Heart right ventricle (tissue), 16 donors: Measurements from ENCODE around the gene MRPS21. TPM values are rescaled to one million over a fixed set of nuclear protein-coding genes. Genes with fewer than 3 reads are reported as not detected.

ENCODE experiments used
- ATAC-seq, 8 donors: fragments of 200-7000 bp; cut with Tn5 transposase; one replicate each; pipeline ENCODE4 v1.9.1; 2020; ENCODE audit warnings: mild to moderate bottlenecking in 8 of 8, moderate library complexity in 8 of 8, moderate number of reproducible peaks in 1 of 8
- DNase-seq, 2 donors: peaks; one replicate each; pipeline ENCODE4 v3.0.0-alpha.2; 2020
- H3K27ac ChIP-seq, 10 donors: fragments of 200-600 bp; sonication (generic) in 2 of 10; one replicate each; pipeline versions ENCODE4 v1.5.0 to v1.8.0; 2020 to 2022; ENCODE audit warnings: mild to moderate bottlenecking in 3 of 10
- H3K27me3 ChIP-seq, 7 donors: fragments of 200-600 bp; one replicate each; pipeline ENCODE4 v1.8.0; 2021 to 2022; ENCODE audit warnings: mild to moderate bottlenecking in 2 of 7
- H3K36me3 ChIP-seq, 9 donors: fragments of 200-600 bp; sonication (generic) in 1 of 9; one replicate each; pipeline versions ENCODE4 v1.5.0 to v1.8.0; 2020 to 2022; ENCODE audit warnings: mild to moderate bottlenecking in 2 of 9
- H3K4me1 ChIP-seq, 9 donors: fragments of 200-600 bp; sonication (generic) in 1 of 9; one replicate each; pipeline versions ENCODE4 v1.5.0 to v1.8.0; 2020 to 2022; ENCODE audit warnings: mild to moderate bottlenecking in 4 of 9
- H3K4me3 ChIP-seq, 10 donors: fragments of 200-600 bp; sonication (generic) in 2 of 10; one replicate each; pipeline versions ENCODE4 v1.5.0 to v1.8.0; 2020 to 2022; ENCODE audit warnings: mild to moderate bottlenecking in 7 of 10, moderate library complexity in 2 of 10
- H3K9me3 ChIP-seq, 11 donors: fragments of 200-600 bp in 10 of 11; sonication (generic) in 2 of 11; one replicate each; pipeline versions ENCODE4 v1.5.0 to v1.8.0; 2013 to 2022; ENCODE audit warnings: mild to moderate bottlenecking in 2 of 11, control low read depth in 1 of 11, moderate library complexity in 1 of 11
- CTCF ChIP-seq, 9 donors: fragments of 200-600 bp; sonication (generic) in 2 of 9; IDR thresholded peaks; one replicate each; pipeline versions ENCODE4 v1.5.0 to v1.8.0; 2021 to 2022; ENCODE audit warnings: antibody characterized with exemption in 9 of 9, mild to moderate bottlenecking in 5 of 9, moderate library complexity in 1 of 9
- WGBS, 2 donors: extraction: QIAGEN DNeasy Blood & Tissue Kit; methylation state at CpG; one replicate each; pipeline ENCODE4 v1.1.7; 2013; ENCODE audit warnings: inconsistent platforms in 1 of 2; 5-methylcytosine and 5-hydroxymethylcytosine counted together
- intact Hi-C, 10 donors: fragments of 100-400 bp; cut with DNase I; formaldehyde crosslinking; loops; one replicate each; pipeline versions ENCODE4 v1.11.1 to v1.14.2; 2022
- polyA plus RNA-seq, 2 donors: library from polyadenylated mRNA; stranded (reverse); fragments of 200-250 nt; gene quantifications; one replicate each; pipeline ENCODE4 v1.2.3, GENCODE V29; 2013
- total RNA-seq, 10 donors: library from RNA; stranded (reverse); fragmentation: NEBNext Ultra II Directional in 3 of 10; extraction: Animal tissue kit (Norgen Biotek cat#: 25700) in 3 of 10; gene quantifications; one replicate each; pipeline versions ENCODE4 v1.2.1 to v1.2.4, GENCODE V29; 2021 to 2023
- donor health status: Arrhythmogenic right ventricular cardiomyopathy.
- donor health status: ischemic (EF 13 %, LVEDD 7.1; RV severe dilation, severe dysfunction).
- donor health status: healthy with polysubstance abuse.
- donor health status: DM: no; HTN: yes; CAD: no.
- donor health status: DM: no; HTN: no; CAD: no.
- donor health status: ischemic (EF 25% LVEDD 6.9; RV normal size, moderate dysfunction).
- donor health status: ischemic (EF 25% LVEDD 5.7; RV mildly dilated, moderate dysfunction).
- donor health status: healthy.
- donor health status: DM: yes; HTN: yes; CAD: no.
- donor health status: Ischemic cardiomyopathy.
- donor health status: ischemic (EF 35%, LVEDD 5.7; RV mildly dilated, moderate dysfunction).
- donor health status: nonischemic (EF 11% LVEDD 7.7; RV severe dilation, severe dysfunction).
- donor health status: DM: yes; HTN: yes; CAD: no.
- donor health status: PGD.
- donor health status: ischemic (EF 29% LVEDD 5.4; RV normal size, mild dysfunction).
- donor health status: nonischemic (EF 23%, LVEDD 6.1; RV moderate dilation, normal function).

MRPS21 gene
- total and polyA plus RNA-seq, 12 donors: 68.4 to 195 (median 75.2) TPM

GRCh38 chr1:150288382-150288781 lies 5.3 kb upstream of the MRPS21 start:
- intact Hi-C loops: loop anchor here in 1 of 10 donors (10.0 kb wide), 1 partner anchor 256 kb away; the partner anchor contains the start of gene ADAMTSL4
- Histone ChIP-seq H3K4me3 (no peak overlapping the region), H3K27me3 (no peaks in the 10 kb centered on the region), H3K36me3 (peaks cover 0 to 53% (median 0%) of the 10 kb centered on the region in 9 donors), H3K27ac (no peak overlapping the region), H3K9me3 (no peaks in the 10 kb centered on the region), H3K4me1 (peaks cover 0 to 18% (median 9%) of the 10 kb centered on the region in 9 donors)
- ATAC-seq (no peak), DNase-seq (no peak)
- no peak for TF ChIP-seq CTCF (IDR thresholded peaks at IDR 0.05)
- WGBS, 2 donors: 89 to 95% methylated on average over 1 of the region's 1 CpG

- H3K36me3 ChIP-seq: peaks cover 0 to 50% (median 0%) of the 10 kb centered on the region in 9 donors
- H3K27ac ChIP-seq: no peak overlapping the region
- no peak for TF ChIP-seq CTCF (IDR thresholded peaks at IDR 0.05)
- WGBS, 2 donors: 86 to 87% methylated on average over 4 of the region's 4 CpGs
- H3K4me3 ChIP-seq: no peak overlapping the region
- H3K27me3 ChIP-seq: no peaks in the 10 kb centered on the region
- DNase-seq: no peak
- no peak for ATAC-seq
- intact Hi-C loops: loop anchor here in 1 of 10 donors (10.0 kb wide), 1 partner anchor 256 kb away; the partner anchor contains the start of gene ADAMTSL4
- H3K9me3 ChIP-seq: no peaks in the 10 kb centered on the region
- H3K4me1 ChIP-seq: peaks cover 0 to 16% (median 6%) of the 10 kb centered on the region in 9 donors
These were observed 4.8 kb upstream of the MRPS21 start for GRCh38 chr1:150288822-150289221.

- TF ChIP-seq CTCF (IDR thresholded peaks at IDR 0.05): no peak
- intact Hi-C loops: no loop called here
- Histone ChIP-seq H3K27me3 (no peaks in the 10 kb centered on the region), H3K9me3 (no peaks in the 10 kb centered on the region), H3K4me1 (peaks cover 5 to 26% (median 17%) of the 10 kb centered on the region in 9 donors), H3K4me3 (no peak overlapping the region), H3K27ac (no peak overlapping the region), H3K36me3 (peaks cover 0 to 58% (median 12%) of the 10 kb centered on the region in 9 donors)
- 90 to 93% methylated on average over 2 of the region's 2 CpGs for WGBS, 2 donors
- ATAC-seq (no peak), DNase-seq (no peak)
These were observed 1.8 kb downstream of the MRPS21 start for GRCh38 chr1:150295476-150295875.

- no peak for TF ChIP-seq CTCF (IDR thresholded peaks at IDR 0.05)
- peaks cover 0 to 100% (median 18%) of the 10 kb centered on the region in 9 donors for H3K36me3 ChIP-seq
- peaks cover 0 to 10% (median 3%) of the 10 kb centered on the region in 9 donors for H3K4me1 ChIP-seq
- no peaks in the 10 kb centered on the region for H3K9me3 ChIP-seq
- no peak overlapping the region for H3K27ac ChIP-seq
- WGBS, 2 donors: 95 to 99% methylated on average over 3 of the region's 3 CpGs
- intact Hi-C loops: no loop called here
- no peaks in the 10 kb centered on the region for H3K27me3 ChIP-seq
- no peak for DNase-seq
- H3K4me3 ChIP-seq: no peak overlapping the region
- ATAC-seq: no peak
These were observed 6.1 kb downstream of the MRPS21 start for GRCh38 chr1:150299716-150300115.
